ENCODE results near the gene ARHGEF28. TPM values are rescaled to one million over a fixed set of nuclear protein-coding genes. Genes with fewer than 3 reads are reported as not detected.

ARHGEF28 gene
- total and polyA plus RNA-seq, 10 of the 15 experiments (the other 5 are each of a cell fraction or from before 2014, with no cell fraction given) = 0.10 to 0.72 (median 0.22) TPM; not detected in 2

- TF ChIP-seq CUX1 (IDR thresholded peaks at IDR 0.05; ENCODE audit: insufficient replicate concordance, low read depth, low read length) (no peak), JUND (IDR thresholded peaks at IDR 0.05; ENCODE audit: low read depth, low read length) (no peak), SIN3A (IDR thresholded peaks at IDR 0.05; ENCODE audit: low read depth, low read length) (no peak), PKNOX1 (IDR thresholded peaks at IDR 0.05) (no peak)
- TF ChIP-seq, protein P1, sequence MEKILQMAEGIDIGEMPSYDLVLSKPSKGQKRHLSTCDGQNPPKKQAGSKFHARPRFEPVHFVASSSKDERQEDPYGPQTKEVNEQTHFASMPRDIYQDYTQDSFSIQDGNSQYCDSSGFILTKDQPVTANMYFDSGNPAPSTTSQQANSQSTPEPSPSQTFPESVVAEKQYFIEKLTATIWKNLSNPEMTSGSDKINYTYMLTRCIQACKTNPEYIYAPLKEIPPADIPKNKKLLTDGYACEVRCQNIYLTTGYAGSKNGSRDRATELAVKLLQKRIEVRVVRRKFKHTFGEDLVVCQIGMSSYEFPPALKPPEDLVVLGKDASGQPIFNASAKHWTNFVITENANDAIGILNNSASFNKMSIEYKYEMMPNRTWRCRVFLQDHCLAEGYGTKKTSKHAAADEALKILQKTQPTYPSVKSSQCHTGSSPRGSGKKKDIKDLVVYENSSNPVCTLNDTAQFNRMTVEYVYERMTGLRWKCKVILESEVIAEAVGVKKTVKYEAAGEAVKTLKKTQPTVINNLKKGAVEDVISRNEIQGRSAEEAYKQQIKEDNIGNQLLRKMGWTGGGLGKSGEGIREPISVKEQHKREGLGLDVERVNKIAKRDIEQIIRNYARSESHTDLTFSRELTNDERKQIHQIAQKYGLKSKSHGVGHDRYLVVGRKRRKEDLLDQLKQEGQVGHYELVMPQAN (conservative IDR thresholded peaks at IDR 0.05) = no peak
- TF ChIP-seq, protein P2, sequence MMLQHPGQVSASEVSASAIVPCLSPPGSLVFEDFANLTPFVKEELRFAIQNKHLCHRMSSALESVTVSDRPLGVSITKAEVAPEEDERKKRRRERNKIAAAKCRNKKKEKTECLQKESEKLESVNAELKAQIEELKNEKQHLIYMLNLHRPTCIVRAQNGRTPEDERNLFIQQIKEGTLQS (IDR thresholded peaks at IDR 0.05; ENCODE audit: borderline replicate concordance, extremely low read depth, low read depth, low read length) = no peak
Observed at GRCh38 chr5:73828465-73828864, 202.5 kb downstream of the ARHGEF28 start (continued).

Measured in GM12878 (cell line).